Esophagus muscularis mucosa (tissue), 4 donors: ENCODE results near the gene ARF1. TPM values are rescaled to one million over a fixed set of nuclear protein-coding genes. Genes with fewer than 3 reads are reported as not detected.

Experiments used
- DNase-seq: peaks from one replicate; pipeline ENCODE4 v3.0.0-alpha.2; 2017; ENCODE audit errors: extremely low spot score
- H3K27ac ChIP-seq, 4 donors: fragments of 200-600 bp; sonication (generic); replicated peaks in 1 of 4; 1 replicate in 3 of 4; 2 replicates in 1 of 4; pipeline ENCODE4 v1.5.1; 2016 to 2019; ENCODE audit warnings: mild to moderate bottlenecking in 1 of 4
- H3K27me3 ChIP-seq, 4 donors: fragments of 200-600 bp; sonication (generic); one replicate each; pipeline versions ENCODE4 v1.5.1 to v1.6.0; 2016 to 2019
- H3K36me3 ChIP-seq, 4 donors: fragments of 200-600 bp; sonication (generic); one replicate each; pipeline ENCODE4 v1.5.1; 2016 to 2019
- H3K4me1 ChIP-seq, 4 donors: fragments of 200-600 bp; sonication (generic); one replicate each; pipeline ENCODE4 v1.5.1; 2016 to 2019
- H3K4me3 ChIP-seq, 4 donors: fragments of 200-600 bp; sonication (generic); 1 replicate in 2 of 4; 2 replicates in 2 of 4; pipeline ENCODE4 v1.5.1; 2016 to 2019; ENCODE audit warnings: mild to moderate bottlenecking in 4 of 4, moderate library complexity in 1 of 4
- H3K9me3 ChIP-seq, 4 donors: fragments of 200-600 bp; sonication (generic); 1 replicate in 3 of 4; 2 replicates in 1 of 4; pipeline ENCODE4 v1.5.1; 2016 to 2019
- EP300 ChIP-seq: sonication (generic); formaldehyde crosslinking; IDR thresholded peaks from one replicate; pipeline ENCODE4 v1.6.1; 2017; ENCODE audit warnings: antibody characterized with exemption
- POLR2A ChIP-seq: fragments of 450-650 bp; IDR thresholded peaks from one replicate; pipeline ENCODE4 v1.6.1; 2017; ENCODE audit warnings: antibody characterized with exemption, moderate library complexity, mild to moderate bottlenecking, low read depth
- POLR2AphosphoS5 ChIP-seq, 2 donors: sonication (generic); formaldehyde crosslinking; IDR thresholded peaks; one replicate each; pipeline ENCODE4 v1.6.1; 2017; ENCODE audit warnings: antibody characterized with exemption in 2 of 2
- WGBS: methylation state at CpG from one replicate; pipeline ENCODE4 v1.1.5; 2018; 5-methylcytosine and 5-hydroxymethylcytosine counted together
- intact Hi-C: fragments of 100-400 bp; cut with DNase I; formaldehyde crosslinking; loops from one replicate; pipeline ENCODE4 v1.15.1; 2023
- total RNA-seq, 4 donors: library from RNA; depleted of rRNA; stranded (reverse); fragments of >200 nt; gene quantifications; one replicate each; pipeline versions ENCODE4 v1.1.0 to v1.2.1, GENCODE V29; 2016
- TF ChIP-seq, protein P1 (sequence below), 3 experiments: fragments of 200-600 bp in 2 of 3; fragments of 450-650 bp in 1 of 3; sonication (generic) in 2 of 3; IDR thresholded peaks; one replicate each; pipeline ENCODE4 v1.5.1; 2017 to 2019; ENCODE audit warnings: antibody characterized with exemption in 3 of 3, mild to moderate bottlenecking in 2 of 3, moderate library complexity in 1 of 3

Gene ARF1
- total RNA-seq, 4 donors from 2014 or later, result 238 to 392 (median 346) TPM

DNA sequence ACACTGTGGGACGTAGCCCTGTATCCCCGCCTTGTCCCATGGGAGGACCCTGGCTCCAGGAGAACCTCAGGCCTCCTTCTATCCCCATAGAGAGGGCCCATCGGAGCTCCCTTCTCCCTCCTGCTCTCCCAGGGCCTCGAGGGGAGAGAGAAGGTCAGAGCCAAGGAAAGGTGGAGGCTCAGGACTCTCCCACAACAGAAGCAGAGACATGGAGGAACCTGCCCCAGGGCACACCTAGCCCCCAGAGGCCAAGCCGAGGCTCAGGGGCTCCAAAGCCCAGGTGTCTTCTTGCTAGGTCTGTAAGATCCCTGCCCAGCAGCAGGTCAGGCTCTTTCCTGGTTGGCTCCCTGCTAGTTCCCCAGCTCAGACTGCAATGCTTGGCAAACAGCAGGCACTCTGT, 34.4 kb upstream of the ARF1 start:
- no peak overlapping the region for H3K27ac ChIP-seq
- no peaks in the 10 kb centered on the region for H3K9me3 ChIP-seq
- H3K27me3 ChIP-seq, result peaks cover 0 to 37% (median 0%) of the 10 kb centered on the region in 4 donors
- H3K36me3 ChIP-seq, result no peaks in the 10 kb centered on the region
- 77% methylated on average over 5 of the region's 5 CpGs for WGBS
- H3K4me1 ChIP-seq, result no peaks in the 10 kb centered on the region
- no peak for TF ChIP-seq POLR2A
- TF ChIP-seq, protein P1, sequence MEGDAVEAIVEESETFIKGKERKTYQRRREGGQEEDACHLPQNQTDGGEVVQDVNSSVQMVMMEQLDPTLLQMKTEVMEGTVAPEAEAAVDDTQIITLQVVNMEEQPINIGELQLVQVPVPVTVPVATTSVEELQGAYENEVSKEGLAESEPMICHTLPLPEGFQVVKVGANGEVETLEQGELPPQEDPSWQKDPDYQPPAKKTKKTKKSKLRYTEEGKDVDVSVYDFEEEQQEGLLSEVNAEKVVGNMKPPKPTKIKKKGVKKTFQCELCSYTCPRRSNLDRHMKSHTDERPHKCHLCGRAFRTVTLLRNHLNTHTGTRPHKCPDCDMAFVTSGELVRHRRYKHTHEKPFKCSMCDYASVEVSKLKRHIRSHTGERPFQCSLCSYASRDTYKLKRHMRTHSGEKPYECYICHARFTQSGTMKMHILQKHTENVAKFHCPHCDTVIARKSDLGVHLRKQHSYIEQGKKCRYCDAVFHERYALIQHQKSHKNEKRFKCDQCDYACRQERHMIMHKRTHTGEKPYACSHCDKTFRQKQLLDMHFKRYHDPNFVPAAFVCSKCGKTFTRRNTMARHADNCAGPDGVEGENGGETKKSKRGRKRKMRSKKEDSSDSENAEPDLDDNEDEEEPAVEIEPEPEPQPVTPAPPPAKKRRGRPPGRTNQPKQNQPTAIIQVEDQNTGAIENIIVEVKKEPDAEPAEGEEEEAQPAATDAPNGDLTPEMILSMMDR (IDR thresholded peaks at IDR 0.05), result no peak
- TF ChIP-seq POLR2AphosphoS5 (IDR thresholded peaks at IDR 0.05), result no peak
- TF ChIP-seq EP300, result no peak
- DNase-seq, result no peak
- intact Hi-C loops, result no loop called here
- no peak overlapping the region for H3K4me3 ChIP-seq

DNA sequence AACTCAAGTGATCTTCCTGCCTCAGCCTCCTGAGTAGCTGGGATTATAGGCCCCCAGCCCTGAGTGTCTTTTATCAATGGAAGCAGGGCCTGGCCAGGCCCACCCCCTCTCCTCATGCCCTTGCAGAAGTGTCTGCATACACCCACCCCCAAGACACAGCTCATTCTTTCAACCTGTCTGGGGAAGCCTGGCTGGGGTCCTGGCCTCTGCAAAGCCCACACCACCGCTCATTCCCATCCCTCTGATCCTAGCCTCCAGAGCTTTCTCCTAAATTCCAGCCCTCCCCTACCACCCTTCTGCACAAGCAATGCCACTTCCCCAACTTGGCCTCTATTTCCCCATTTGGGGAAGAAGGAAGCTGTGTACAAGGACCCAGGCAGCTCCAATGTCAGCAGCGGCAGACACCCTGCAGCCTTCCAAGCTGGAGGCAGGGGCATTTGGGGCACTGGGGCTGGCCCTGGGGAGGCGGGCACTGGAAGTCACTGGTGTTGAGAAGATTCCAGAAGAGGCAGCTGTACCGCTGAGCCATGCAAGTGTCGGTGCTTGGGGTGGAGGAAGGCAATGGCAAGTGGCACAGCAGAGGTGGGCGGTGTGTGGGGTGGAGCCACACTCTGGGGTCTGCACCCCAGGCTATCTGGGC, 33.7 kb upstream of the ARF1 start:
- no peaks in the 10 kb centered on the region for H3K4me1 ChIP-seq
- DNase-seq, result no peak
- TF ChIP-seq, protein P1 (IDR thresholded peaks at IDR 0.05), result no peak
- no peak overlapping the region for H3K4me3 ChIP-seq
- intact Hi-C loops, result no loop called here
- WGBS, result 87% methylated on average over 6 of the region's 6 CpGs
- peaks cover 0 to 43% (median 0%) of the 10 kb centered on the region in 4 donors for H3K27me3 ChIP-seq
- peaks cover 0 to 1% (median under 1%) of the 10 kb centered on the region in 4 donors for H3K9me3 ChIP-seq
- H3K27ac ChIP-seq, result no peak overlapping the region
- H3K36me3 ChIP-seq, result no peaks in the 10 kb centered on the region

DNA sequence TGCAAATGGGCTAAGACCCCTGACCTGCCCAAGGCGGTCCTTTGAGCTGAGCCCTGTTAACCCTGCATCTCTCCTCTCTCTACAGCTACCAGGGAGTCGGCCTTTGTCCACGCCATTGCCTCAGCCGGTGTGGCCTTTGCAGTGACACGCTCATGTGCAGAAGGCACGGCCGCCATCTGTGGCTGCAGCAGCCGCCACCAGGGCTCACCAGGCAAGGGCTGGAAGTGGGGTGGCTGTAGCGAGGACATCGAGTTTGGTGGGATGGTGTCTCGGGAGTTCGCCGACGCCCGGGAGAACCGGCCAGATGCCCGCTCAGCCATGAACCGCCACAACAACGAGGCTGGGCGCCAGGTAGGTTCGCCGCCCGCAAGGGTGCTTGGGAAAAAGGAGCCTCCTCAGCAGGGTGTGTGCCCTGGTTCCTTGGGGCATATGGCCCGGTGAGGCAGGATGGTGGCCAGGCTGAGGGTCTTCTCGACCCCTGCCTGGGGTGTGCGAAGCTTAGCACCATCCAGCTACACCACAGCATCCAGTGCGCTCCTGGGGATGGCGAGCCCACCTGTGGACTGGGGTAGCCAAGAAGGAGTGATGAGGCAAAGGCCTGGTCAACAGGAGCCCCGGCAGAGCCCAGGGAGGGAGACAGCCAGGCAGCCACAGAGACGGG, 31.8 kb upstream of the ARF1 start:
- WGBS, result 86% methylated on average over 11 of the region's 30 CpGs
- intact Hi-C loops, result no loop called here
- no peaks in the 10 kb centered on the region for H3K36me3 ChIP-seq
- no peak for TF ChIP-seq POLR2A
- no peak for TF ChIP-seq EP300
- TF ChIP-seq, protein P1 (IDR thresholded peaks at IDR 0.05), result no peak
- no peak for DNase-seq
- H3K4me1 ChIP-seq, result no peaks in the 10 kb centered on the region
- peaks cover 0 to 11% (median 6%) of the 10 kb centered on the region in 4 donors for H3K9me3 ChIP-seq
- no peak overlapping the region for H3K4me3 ChIP-seq
- H3K27me3 ChIP-seq, result peaks cover 0 to 53% (median 0%) of the 10 kb centered on the region in 4 donors
- H3K27ac ChIP-seq, result no peak overlapping the region

DNA sequence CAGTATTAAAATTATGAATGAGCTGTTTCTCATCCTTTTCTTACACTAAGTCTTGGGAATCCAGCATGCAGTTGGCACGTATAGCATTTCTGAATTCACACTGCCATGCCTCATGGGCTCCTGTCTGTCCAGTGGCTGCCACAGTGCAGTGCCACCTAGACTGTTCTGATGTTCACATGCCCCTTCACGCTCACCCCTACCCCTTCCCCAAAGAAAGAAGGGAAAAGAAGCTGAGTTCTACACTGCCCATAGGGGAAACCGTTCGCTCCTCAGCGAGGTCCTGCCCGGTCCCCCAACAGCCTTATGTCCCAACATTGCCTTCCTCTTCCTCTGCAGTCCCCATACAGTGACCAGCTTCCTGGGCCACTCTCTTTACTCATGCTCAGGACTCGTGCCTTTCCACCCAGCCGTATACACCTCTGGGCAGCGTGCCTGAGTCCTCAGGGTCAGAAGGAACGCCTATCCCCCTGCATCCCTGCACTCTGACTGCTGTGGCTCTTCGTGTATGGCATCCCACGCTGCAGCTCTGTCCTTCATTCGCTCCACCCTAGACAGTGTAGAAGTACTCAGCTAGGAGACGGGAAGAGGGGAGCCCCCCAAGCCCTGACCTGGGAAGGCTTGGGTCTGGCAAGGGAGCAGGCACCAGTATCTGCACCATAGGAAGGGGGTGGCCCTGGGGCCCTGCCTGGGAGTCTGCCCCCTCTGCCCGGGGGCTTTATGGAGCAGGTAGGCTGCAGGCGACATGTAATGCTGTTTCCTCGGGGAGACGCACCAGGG, 24.1 kb upstream of the ARF1 start:
- Histone ChIP-seq H3K36me3 (no peaks in the 10 kb centered on the region), H3K4me3 (no peak overlapping the region), H3K9me3 (peaks cover 0 to 11% (median 6%) of the 10 kb centered on the region in 4 donors), H3K4me1 (peaks cover 8 to 23% (median 21%) of the 10 kb centered on the region in 4 donors), H3K27me3 (peaks cover 11 to 82% (median 49%) of the 10 kb centered on the region in 4 donors), H3K27ac (no peak overlapping the region)
- DNase-seq, result no peak
- 61% methylated on average over 13 of the region's 18 CpGs for WGBS
- TF ChIP-seq POLR2A, result no peak
- TF ChIP-seq, protein P1 (IDR thresholded peaks at IDR 0.05), result no peak
- no peak for TF ChIP-seq POLR2AphosphoS5 (IDR thresholded peaks at IDR 0.05)
- no peak for TF ChIP-seq EP300
- intact Hi-C loops, result no loop called here
